Body of pancreas (tissue), 4 donors: ENCODE data around the gene TPP2.

Experiments
- CTCF ChIP-seq, 7 experiments: fragments of 450-650 bp in 4 of 7; fragments of 200-600 bp in 3 of 7; sonication (generic) in 3 of 7; IDR thresholded peaks; one replicate each; pipeline ENCODE4 v1.5.1; 2016 to 2019; ENCODE audit warnings: antibody characterized with exemption in 7 of 7
- POLR2A ChIP-seq, 3 donors: fragments of 450-650 bp; IDR thresholded peaks; one replicate each; pipeline ENCODE4 v1.6.1; 2016; ENCODE audit warnings: antibody characterized with exemption in 3 of 3, mild to moderate bottlenecking in 2 of 3

DNA sequence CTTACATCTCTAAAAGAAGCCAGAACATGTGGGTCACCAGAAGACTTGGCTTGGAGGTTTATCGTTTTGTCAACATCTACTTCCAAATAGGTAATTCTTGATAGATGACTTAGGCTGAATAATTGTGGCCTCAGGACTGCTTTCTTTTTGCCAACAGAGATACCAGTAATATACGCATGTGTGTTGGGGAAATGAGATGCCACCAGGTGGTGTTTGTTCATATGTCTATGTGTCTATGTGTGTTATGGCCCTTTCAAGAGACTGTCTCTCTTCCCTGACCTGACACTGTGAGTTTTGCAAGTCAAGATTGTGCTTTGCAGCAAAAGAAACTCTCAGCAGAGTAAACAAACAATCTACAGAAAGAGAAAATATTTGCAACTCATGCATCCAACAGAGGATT lies 129.6 kb downstream of the TPP2 start:
- TF ChIP-seq CTCF (IDR thresholded peaks at IDR 0.05) (no peak), POLR2A (IDR thresholded peaks at IDR 0.05) (no peak)
